NCI-H1694 treated with DMSO at 0.1 percent for 48 hours (cell line): Measurements from ENCODE around the gene RNF144B.

Experiments
- DNase-seq: peaks from one replicate; lab custom pipeline; 2025; lab: John Stamatoyannopoulos, UW

Gene RNF144B

GRCh38 chr6:18488004-18488403 lies 100.9 kb downstream of the RNF144B start:
- no peak for DNase-seq

- DNase-seq, result no peak
Observed at GRCh38 chr6:18488526-18489270, 101.5 kb downstream of the RNF144B start.

- no peak for DNase-seq
Observed at GRCh38 chr6:18489335-18489734, 102.2 kb downstream of the RNF144B start.

GRCh38 chr6:18491308-18492045 lies 104.3 kb downstream of the RNF144B start:
- DNase-seq, result no peak

GRCh38 chr6:18492972-18493371 lies 105.8 kb downstream of the RNF144B start:
- no peak for DNase-seq

- DNase-seq, result no peak
Observed at GRCh38 chr6:18493382-18493891, 106.3 kb downstream of the RNF144B start.

GRCh38 chr6:18493925-18494324 lies 106.8 kb downstream of the RNF144B start:
- DNase-seq, result no peak

- no peak for DNase-seq
Observed at GRCh38 chr6:18495236-18495635, 108.1 kb downstream of the RNF144B start.

GRCh38 chr6:18496462-18496861 lies 109.3 kb downstream of the RNF144B start:
- DNase-seq, result no peak

- DNase-seq, result no peak
Observed at GRCh38 chr6:18497006-18497405, 109.9 kb downstream of the RNF144B start.

GRCh38 chr6:18498408-18498807 lies 111.3 kb downstream of the RNF144B start:
- no peak for DNase-seq

- DNase-seq, result no peak
Observed at GRCh38 chr6:18500921-18501662, 113.9 kb downstream of the RNF144B start.

- DNase-seq, result no peak
Observed at GRCh38 chr6:18501663-18502013, 114.5 kb downstream of the RNF144B start.

GRCh38 chr6:18503206-18503592 lies 116.0 kb downstream of the RNF144B start:
- no peak for DNase-seq

GRCh38 chr6:18503593-18504231 lies 116.6 kb downstream of the RNF144B start:
- peak; percentile 48 for DNase-seq

GRCh38 chr6:18504232-18504596 lies 117.1 kb downstream of the RNF144B start:
- no peak for DNase-seq

GRCh38 chr6:18506382-18507017 lies 119.3 kb downstream of the RNF144B start:
- no peak for DNase-seq

GRCh38 chr6:18507018-18507415 lies 119.9 kb downstream of the RNF144B start:
- DNase-seq, result no peak

- DNase-seq, result no peak
Observed at GRCh38 chr6:18507561-18507960, 120.4 kb downstream of the RNF144B start.

- no peak for DNase-seq
Observed at GRCh38 chr6:18509871-18510643, 122.9 kb downstream of the RNF144B start.

- DNase-seq, result no peak
Observed at GRCh38 chr6:18510644-18511033, 123.5 kb downstream of the RNF144B start.
